Purkinje cell (primary cell): ENCODE results near the gene KIAA0319L. TPM values are rescaled to one million over a fixed set of nuclear protein-coding genes. Genes with fewer than 3 reads are reported as not detected.

ENCODE experiments used
- polyA plus RNA-seq: library from polyadenylated mRNA; unstranded; fragments of >200 nt; fragmentation: Nextera tagmentation; gene quantifications from 2 replicates; pipeline ENCODE4 v1.2.1, GENCODE V29; 2014

KIAA0319L gene
- polyA plus RNA-seq = 17.2 and 17.5 TPM in 2 replicates

DNA sequence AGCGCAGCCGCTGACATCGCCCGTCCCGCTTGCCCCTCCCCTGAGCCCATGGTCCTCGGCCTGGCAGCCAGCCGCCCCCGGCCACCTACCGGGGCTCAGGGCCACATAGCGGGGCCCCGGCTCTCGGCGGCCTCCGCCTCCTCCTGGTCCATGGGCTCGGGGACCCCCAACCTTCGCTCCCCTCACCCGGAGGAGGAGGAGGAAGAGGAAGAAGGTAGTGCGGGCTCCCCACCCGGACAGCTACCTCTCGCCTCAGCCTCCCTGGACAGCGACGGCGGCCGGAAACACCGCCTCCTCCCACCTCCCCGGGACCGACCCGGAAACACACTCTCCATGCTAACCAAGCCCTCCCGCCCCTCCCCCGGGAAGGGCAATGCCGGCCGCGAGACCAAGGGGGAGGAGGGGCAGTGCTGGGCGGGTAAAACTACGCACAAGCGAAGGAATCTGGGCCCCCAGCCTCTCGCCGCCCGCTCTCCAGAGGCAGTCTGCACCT, at the start of gene KIAA0319L:
KIAA0319L (minus strand) TSS at position 286 of the 493 bp plus-strand sequence. CDS start 2,912 bp downstream, outside the sequence.

GRCh38 chr1:35573198-35574124, 16.3 kb upstream of the KIAA0319L start, which contains the start of gene TFAP2E:
TFAP2E (plus strand) TSS chr1:35573314; CDS start chr1:35573578, 264 bp downstream.

GRCh38 chr1:35557611-35558373, 589 bp upstream of the KIAA0319L start, which contains the start of gene NCDN:
NCDN (plus strand) TSS chr1:35557799; CDS start chr1:35558191, 392 bp downstream.

Other genes with a start within 250 kb of the KIAA0319L start
- gene NCDN, start 396 bp upstream of the KIAA0319L start, polyA plus RNA-seq = 38.4 and 52.3 TPM in 2 replicates
- gene TFAP2E, start 15.9 kb upstream of the KIAA0319L start, polyA plus RNA-seq = 0.57 and 1.0 TPM in 2 replicates
- gene PSMB2, start 84.1 kb upstream of the KIAA0319L start, polyA plus RNA-seq = 144 and 185 TPM in 2 replicates
- 11.7 and 12.4 TPM in 2 replicates for gene C1orf216, start 161.5 kb upstream of the KIAA0319L start, polyA plus RNA-seq
- gene CLSPN, start 212.6 kb upstream of the KIAA0319L start, polyA plus RNA-seq = 0.22 TPM in 1 of 2 replicates, not detected in the other